Measurements from ENCODE around the gene ARHGAP8. TPM values are rescaled to one million over a fixed set of nuclear protein-coding genes. Genes with fewer than 3 reads are reported as not detected.

The ARHGAP8 gene
- total RNA-seq, 1 donor from 2014 or later = 5.3 TPM

DNA sequence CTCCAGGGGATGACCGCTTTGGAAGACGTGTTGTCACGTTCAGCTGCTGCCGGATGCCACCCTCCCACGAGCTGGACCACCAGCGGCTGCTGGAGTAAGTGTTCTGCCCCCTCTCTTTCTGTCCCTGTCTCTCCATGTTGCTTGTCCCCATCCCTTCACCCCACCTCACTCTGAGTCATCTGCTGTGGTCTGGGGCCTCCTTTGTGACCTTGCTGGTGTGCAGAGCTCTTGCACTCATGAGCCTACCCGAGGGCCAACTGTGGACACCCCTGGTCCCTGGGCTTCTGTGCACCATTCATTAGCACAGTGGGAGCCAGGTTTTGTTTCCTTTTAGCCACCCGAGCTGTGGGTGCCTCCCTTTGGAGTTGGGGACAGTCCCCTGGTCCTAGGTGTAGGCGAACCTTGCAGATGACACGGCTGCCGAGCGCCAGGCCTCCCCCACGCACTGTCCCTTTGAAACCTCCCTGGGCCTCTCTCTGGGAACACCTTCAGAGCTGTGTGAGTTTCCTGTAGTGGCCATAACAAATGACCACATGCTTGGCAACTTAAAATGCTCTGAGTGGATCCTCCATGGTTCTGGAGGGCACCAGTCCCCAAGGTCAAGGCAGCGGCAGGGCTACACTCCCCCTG, 49.8 kb downstream of the ARHGAP8 start:
- no peak for DNase-seq (ENCODE audit: low spot score)

DNA sequence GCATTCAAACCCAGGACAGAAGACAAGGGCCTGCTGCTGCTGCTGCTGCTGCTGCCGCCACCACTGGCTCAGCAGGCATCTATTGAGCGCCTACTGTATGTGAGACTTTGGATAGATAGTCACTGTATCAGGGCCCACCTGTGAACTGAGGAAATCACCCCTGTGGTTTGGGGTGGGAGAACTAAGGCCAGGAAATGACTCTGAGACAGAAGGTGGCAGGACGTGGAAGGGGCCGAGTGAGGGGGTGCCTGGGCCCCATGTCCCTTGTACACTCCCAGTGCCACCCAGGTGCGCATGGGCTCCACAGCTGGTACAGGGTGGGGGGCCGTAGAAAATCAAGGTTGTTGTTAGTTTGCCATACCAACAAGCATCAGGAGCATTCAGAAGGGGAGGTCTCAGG, 50.6 kb downstream of the ARHGAP8 start:
- DNase-seq (ENCODE audit: low spot score) = no peak

DNA sequence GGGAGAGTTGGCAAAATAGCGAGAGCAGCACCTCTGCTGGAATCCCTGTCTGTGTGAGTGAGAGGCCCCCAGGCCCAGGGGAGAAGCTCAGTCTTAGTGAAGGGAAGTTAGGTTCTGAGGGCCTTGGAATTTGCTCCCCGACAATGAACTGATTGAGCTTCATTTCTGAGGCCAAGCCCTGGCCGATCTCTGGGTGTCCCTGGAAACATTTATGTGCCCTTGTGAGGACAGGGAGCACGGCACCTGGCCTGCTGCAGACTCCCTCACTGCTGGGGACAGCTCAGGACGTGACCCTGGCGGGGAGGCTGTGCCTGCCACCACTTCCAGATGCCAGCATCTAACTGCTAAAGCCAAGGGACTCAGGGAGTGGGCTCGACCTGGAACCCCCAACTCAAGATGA, 52.0 kb downstream of the ARHGAP8 start:
- DNase-seq (ENCODE audit: low spot score) = no peak

DNA sequence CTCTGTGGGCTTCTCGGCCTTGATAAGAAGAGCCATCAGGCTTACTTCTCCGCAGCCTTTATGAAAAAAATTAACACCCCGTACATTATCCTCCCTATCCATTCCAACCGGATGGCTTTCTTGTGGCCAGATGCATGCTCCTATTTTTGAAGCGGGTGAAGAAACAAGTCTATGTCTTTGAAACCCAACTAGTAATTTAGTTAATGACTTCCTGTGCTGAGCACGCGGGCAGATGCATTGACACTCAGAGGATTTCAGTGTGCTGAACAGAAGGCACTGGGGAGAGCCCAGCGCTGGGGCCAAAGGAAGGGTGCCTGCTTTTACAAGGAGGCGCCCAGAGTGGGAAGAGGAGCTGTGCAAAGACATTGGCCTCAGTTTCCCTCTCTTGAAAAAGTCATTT, 53.3 kb downstream of the ARHGAP8 start:
- no peak for DNase-seq (ENCODE audit: low spot score)

DNA sequence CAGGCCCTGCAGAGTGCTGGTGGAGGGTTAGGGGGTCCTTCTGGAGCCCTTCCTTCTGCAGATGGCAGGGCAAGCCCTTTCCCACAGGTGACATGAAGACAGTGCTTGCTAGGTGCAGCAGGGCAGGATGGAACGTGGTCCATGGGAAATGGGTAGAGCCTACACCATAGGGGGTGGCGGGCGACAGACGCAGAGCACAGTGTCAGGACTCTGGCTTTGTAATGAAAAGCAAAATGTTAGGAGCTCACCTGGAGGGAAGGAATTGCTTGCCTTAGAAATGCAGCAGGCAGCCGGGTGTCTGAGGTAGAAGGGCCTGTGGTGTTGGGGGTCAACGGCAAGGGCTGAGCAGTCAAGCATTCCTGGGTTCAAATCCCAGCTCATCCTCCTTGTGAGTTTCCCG, 54.9 kb downstream of the ARHGAP8 start:
- DNase-seq (ENCODE audit: low spot score) = no peak

DNA sequence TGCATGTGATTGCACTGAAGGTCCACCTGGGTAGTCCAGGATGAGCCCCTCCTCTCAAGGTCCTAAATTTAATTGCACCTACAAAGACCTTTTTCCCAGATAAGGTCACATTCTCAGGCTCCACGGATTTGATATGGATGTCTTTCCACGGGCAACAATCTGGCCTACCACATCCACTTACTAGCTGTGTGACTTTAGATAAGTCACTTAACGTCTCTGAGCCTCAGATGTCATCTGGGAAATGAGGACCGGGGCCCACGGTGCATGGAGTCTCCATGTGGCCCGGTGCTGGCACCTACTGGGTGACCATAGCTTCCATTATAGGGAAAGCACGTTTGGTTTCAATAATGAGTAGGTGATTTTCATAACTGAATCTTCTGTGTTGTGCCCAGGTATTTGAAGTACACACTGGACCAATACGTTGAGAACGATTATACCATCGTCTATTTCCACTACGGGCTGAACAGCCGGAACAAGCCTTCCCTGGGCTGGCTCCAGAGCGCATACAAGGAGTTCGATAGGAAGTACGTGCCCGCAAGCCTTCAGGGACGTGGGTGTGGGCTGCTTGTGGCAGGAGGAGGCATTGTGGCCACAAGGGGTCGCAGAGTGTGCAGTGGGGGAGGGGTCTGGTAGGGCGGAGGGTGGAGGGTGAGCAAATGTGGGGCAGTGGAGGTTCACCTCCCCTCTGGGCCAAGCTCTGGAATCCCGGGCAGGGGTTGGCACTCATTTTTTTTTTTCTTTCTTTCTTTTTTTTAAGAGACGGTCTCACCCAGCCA, 55.7 kb downstream of the ARHGAP8 start:
- no peak for DNase-seq (ENCODE audit: low spot score)

DNA sequence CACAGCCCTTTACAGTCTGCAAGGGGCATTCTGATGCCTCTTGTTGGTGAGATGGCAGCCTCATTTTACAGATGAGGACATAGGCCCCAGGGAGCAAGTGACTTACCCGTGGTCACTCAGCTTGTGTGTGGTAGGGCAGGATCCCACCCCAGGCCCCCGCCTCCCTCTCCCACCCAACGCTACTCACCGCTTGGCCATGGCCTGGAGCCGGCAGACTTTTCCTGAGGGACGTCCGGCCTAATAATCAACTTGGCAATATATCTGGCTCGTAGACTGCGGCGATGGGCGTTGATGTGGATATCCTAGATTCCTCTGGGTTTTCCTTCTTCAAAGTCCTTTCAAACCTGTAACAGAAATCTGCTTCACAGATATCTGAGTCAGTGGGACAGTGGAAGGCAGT, 57.1 kb downstream of the ARHGAP8 start:
- DNase-seq (ENCODE audit: low spot score) = no peak

DNA sequence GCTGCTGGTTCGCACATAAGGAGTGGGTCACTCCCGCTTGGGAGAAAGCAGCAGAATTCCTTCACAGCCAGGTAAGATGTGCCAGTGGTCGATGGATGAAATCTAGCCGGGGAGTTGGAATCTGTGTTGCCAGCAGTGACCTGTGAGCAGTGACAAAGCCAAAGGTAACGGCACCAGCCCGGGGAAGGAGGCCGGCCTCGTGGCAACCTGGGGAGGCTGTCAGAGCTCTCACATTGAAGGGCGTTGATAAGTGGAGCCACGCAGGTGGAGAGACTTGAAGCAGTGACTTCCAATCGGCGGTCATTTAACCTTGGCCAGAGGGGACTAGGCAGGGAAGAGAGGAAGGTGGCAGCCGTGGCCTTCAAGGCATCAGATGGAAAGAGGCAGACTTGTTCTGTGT, 58.8 kb downstream of the ARHGAP8 start:
- DNase-seq (ENCODE audit: low spot score) = no peak

DNA sequence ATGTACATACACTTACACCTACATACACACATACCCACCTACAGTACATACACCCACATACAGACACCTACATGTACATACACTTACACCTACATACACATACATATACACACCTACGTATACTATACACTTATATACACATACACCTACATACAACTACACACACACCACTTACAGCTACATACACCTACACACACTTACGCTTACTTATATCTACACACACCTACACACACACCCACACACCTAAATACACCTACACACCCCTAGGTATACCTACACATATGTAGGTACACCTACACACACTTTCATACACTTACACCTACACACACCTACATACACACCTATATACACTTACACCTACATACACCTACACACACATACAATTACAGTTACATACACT, 61.0 kb downstream of the ARHGAP8 start:
- DNase-seq (ENCODE audit: low spot score) = no peak

DNA sequence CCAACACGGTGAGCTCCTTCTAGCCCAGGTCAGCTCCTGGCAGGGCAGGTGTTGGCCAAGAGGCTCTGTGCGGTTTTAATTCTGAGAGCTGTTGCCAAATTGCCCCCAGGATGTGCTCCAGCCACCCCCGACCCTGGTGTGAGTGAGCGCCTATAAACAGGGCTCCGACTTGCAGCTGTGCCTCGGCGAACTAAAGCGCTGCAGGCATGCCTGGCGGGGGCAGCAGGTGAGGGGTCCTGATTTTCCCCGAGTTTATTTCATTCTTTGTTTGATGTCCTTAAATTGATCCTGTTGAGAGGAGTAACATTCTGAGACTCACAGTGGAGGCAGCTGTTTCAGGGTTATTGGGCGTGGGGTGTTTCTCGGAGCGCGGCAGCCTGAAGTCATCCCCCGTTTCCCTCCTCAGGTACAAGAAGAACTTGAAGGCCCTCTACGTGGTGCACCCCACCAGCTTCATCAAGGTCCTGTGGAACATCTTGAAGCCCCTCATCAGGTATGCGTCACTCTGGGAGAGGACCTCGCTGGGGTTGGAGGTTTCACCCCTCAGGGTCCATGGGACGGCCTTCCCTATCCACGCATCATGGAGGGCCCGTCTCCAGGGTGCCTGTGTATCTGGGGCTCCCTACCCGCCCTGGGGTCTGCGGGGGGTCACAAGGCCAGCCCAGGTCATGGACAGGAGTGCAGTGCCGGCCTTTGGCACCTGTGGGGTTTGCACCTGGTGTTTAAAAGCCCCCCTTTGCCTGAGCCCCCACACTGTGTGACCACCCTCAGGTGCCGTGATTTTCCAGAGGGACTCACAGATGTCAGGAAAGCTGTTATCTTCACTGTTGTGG, 62.1 kb downstream of the ARHGAP8 start:
- no peak for DNase-seq (ENCODE audit: low spot score)

DNA sequence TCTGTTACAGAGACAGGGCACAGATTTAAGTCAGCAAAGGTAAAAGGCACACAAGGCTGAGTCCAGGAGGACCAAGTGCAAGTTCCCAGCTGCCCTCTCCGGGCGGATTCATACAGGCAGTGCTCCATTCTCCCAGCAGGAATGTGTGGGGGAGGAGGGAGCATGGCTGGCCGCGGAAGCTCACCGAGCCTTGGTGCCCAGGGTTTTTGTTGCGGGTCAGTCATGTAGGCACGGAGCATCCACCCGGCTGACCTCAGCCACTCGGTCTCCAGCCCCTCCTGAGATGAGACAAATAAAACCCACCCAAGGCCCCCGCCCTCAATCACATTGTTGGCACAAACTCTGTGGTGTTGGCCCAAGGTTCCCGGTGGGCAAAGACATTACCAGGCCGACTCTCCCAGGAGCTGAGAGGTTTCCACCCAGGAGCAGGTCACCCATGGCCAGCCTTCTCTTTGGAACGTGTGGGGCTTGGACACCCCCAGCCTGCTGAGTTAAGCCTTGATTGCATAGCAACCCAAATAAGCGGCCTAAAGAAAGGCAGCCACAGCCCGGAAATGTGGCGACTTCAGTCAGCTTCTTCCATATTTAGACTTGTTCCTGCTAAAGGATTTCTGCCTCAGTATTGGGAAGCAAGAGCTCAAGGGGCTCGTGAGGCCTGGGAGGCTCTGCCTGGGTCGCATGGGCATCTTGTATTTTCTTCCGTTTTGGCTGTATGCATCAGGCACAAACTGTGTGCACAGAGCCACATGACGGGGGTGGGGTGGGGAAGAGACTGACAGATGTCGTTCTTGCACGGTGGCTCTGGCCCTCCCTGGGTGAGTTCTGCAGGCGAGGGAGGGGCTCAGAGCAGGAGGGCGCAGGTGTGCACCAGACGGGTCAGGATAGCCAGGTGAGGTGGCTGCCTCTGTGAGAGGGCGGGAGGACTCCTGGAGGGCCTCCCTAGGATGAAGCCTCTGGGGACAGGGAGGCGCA, 63.0 kb downstream of the ARHGAP8 start:
- DNase-seq (ENCODE audit: low spot score) = no peak

DNA sequence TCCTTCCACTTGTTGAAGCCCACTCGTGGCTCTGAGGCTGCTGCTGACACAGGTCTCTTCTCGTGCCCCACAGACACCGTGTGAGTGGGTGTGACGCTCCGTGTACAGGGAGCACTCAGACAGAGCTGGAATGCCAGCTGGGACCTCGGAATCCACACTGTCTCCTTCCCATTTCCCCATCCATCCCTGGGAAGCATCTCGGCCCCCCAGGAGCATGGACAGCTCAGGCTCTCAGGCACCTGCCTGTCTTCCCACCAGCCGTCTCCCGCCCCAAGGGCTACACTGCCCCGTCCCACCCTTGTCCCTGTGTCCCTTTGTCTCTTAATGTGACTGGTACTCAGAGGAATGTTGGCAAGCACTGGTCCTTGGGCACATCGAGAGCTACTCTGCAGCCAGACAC, 63.8 kb downstream of the ARHGAP8 start:
- DNase-seq (ENCODE audit: low spot score) = no peak

DNA sequence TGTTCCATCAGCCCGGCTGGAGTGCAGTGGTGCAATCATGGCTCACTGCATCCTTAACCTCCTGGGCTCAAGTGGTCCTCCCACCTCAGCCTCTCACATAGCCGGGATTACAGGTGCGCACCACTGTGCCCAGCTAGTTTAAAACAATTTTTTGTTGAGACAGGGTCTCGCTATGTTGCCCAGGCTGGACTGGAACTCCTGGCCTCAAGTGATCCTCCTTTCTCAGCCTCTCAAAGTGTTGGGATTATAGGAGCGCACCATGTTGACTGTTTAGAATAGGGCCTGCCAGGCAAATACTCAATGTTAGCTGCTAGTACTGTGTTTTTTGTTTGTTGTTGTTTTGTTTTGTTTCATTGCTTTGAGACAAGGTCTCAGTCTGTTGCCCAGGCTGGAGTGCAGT, 66.4 kb downstream of the ARHGAP8 start:
- DNase-seq (ENCODE audit: low spot score) = no peak

DNA sequence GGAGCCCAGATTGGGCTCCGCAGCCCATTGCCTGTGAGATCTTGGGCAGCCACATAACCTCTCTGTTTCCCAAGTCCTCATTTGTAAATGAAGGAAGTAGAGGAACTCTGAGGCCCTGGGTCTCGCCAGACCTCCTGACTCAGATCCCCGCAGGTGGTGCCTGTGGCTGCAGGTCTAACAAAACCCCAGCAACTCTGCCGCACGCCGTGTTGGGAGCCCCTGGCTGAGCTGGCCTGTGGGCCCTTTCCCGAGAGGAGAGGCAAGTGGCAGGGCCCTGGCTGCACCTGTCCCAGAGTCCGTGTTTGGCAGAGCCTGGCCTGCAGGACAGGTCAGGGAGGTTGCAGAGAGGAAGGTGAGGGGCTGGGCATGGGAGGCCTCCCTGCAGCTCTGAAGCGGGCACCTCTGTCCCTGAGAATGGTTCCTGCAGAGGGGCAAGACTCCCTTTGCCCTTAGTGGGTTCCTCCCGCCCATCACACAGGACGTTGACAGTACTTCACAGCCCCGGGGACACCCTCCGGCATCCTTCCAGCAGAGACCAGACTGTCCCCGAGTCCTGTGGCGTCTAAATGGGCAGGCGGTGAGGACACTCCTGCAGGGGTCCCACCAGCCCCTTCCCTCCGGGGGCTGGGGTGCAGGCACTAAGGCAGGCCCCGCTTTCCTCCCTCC, 67.7 kb downstream of the ARHGAP8 start:
- DNase-seq (ENCODE audit: low spot score) = no peak

DNA sequence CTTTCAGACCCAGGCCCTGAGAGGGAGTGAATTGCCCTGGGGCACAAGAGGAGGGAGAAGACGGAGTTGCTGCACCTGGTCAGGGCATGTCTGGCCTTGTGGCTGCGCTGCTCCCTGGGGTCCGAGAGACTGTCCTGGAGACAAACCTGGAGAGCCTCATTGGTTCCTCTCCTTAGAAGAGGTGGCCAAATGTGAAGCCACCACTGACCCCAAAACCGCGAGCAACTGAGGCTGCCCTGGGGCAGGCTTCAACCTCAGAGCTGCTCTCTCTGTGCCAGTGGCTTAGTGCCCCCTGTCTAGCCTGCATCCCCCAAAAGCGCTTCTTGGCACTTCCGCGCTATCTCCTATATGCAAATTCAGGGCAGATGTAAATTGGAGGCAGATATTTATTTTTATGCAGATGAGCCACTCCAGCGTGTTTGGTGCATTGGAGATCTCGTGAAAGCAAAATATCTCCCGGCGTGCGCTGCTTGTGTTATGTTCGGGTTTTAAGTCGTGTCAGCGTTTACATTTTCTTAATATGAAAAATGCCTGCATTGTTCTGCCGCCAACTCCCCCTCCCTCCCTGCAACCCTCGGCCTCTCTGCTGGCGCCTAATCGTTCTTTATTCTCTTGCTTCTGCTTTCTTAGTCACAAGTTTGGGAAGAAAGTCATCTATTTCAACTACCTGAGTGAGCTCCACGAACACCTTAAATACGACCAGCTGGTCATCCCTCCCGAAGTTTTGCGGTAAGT, 69.5 kb downstream of the ARHGAP8 start:
- DNase-seq (ENCODE audit: low spot score) = no peak

DNA sequence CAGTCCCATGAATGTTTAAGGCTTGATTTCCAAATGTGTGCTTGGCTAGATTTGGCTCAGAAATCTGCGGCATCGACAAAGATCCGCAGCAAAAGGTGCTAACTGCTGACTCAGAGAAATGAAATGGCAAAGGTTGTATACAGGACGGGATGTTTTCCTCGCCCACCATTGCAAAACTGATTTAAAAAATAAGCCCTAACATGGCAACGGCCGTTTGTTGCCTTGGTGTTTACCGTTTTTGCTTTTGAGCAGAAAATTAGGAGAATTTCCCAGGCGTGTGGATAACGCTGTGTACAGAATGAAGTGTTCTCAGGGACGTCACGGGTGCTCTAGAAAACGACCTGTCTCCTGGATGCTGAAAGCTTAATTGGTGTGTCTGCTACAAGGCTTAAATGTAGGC, 70.2 kb downstream of the ARHGAP8 start:
- no peak for DNase-seq (ENCODE audit: low spot score)

DNA sequence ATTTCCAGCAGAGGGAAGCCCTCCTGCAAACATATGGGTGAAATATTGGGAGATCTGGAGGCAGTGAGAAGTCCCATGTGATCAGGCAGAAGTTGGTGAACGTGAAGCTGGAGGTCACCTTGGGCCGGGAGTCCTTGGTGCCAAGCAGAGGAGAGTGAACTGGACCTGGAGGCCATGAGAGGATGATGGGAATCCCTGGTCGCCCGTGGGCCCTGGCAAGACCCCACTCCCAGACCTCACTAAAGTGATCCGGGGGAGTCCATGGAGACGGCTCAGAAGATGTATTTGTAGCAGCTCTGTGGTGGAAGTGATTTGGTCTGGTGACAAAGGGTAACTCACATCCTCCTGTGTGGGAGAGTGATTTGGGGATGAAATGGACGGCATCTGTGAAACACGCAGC, 71.0 kb downstream of the ARHGAP8 start:
- DNase-seq (ENCODE audit: low spot score) = no peak

DNA sequence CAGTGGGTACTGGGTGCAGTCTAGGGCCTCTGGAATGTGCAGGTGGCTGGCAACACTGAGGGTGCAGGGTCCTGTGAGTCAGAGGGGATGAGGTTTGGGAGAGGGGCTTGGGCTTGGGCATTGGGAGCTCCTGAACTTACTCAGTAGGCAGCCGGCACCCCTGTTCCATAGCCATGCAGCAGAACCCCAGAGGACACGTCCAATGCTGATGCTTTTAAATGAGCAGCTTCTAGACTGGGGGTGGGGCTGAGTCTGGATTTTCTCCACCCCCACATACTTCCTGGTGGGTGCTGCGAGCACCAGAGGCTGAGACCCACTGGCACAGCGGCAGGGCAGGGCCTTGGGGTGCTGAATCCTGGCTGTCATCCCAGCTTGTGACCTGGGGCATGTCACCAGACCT, 71.4 kb downstream of the ARHGAP8 start:
- DNase-seq (ENCODE audit: low spot score) = no peak

DNA sequence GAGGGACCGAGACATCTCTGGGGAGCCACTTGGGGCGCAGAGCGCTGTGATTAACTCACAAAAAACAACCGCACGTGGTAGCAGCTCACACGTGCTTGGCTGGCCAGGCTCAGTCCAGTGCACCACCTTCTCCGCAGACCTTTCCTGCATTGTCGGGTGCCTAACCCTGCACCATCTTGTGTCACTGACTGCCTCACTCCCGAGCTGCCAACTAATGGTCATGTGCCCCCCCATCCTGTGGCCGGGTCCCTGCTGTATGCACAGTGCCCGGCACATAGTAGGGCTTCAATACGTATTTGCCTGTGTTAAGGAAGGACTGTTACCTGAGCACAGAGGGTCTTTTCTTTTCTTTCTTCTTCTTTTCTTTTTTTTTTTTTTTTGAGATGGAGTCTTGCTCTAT, 71.9 kb downstream of the ARHGAP8 start:
- DNase-seq (ENCODE audit: low spot score) = no peak

Data from umbilical cord (tissue), 2 donors.